GM19468 (cell line): Measurements from ENCODE around the gene CAV3.
"Not testable (repeated sequence)": the region's sequence is repeated elsewhere in the genome, so short reads cannot be mapped to it uniquely, and the experiment has no call there.

ENCODE experiments used
- ATAC-seq: cut with Tn5 transposase; IDR thresholded peaks from one replicate; pipeline ENCODE4 v1.9.1; 2021; ENCODE audit warnings: mild to moderate bottlenecking, moderate library complexity, moderate number of reproducible peaks; ENCODE audit not compliant: unreplicated experiment; ENCODE audit errors: extremely low read depth

The CAV3 gene

GRCh38 chr3:8733332-8734094, at the start of gene CAV3:
TSS of gene CAV3 (plus strand) at chr3:8733802. CDS start at chr3:8733877, 75 bp downstream.
- ATAC-seq: no peak

- ATAC-seq: not testable (repeated sequence)
Observed at GRCh38 chr3:8684992-8685391, 48.6 kb upstream of the CAV3 start.

- not testable (repeated sequence) for ATAC-seq
Observed at GRCh38 chr3:8691295-8691694, 42.3 kb upstream of the CAV3 start.

GRCh38 chr3:8702560-8702959, 31.0 kb upstream of the CAV3 start:
- ATAC-seq: no peak

GRCh38 chr3:8705575-8705974, 28.0 kb upstream of the CAV3 start:
- no peak for ATAC-seq

- no peak for ATAC-seq
Observed at GRCh38 chr3:8709287-8709686, 24.3 kb upstream of the CAV3 start.

GRCh38 chr3:8709801-8710507, 23.6 kb upstream of the CAV3 start:
- no peak for ATAC-seq

- no peak for ATAC-seq
Observed at GRCh38 chr3:8712045-8712907, 21.3 kb upstream of the CAV3 start.

- ATAC-seq: no peak
Observed at GRCh38 chr3:8712908-8713255, 20.7 kb upstream of the CAV3 start.

GRCh38 chr3:8713901-8714759, 19.5 kb upstream of the CAV3 start:
- ATAC-seq: no peak

GRCh38 chr3:8715757-8716156, 17.8 kb upstream of the CAV3 start:
- ATAC-seq: not testable (repeated sequence)

- no peak for ATAC-seq
Observed at GRCh38 chr3:8722808-8723207, 10.8 kb upstream of the CAV3 start.

GRCh38 chr3:8723612-8724011, 10.0 kb upstream of the CAV3 start:
- ATAC-seq: no peak

GRCh38 chr3:8724108-8724752, 9.4 kb upstream of the CAV3 start:
- ATAC-seq: no peak

GRCh38 chr3:8727605-8728512, 5.7 kb upstream of the CAV3 start:
- no peak for ATAC-seq

GRCh38 chr3:8729479-8729878, 4.1 kb upstream of the CAV3 start:
- no peak for ATAC-seq

GRCh38 chr3:8730656-8731055, 2.9 kb upstream of the CAV3 start:
- ATAC-seq: no peak

GRCh38 chr3:8732413-8732812, 1.2 kb upstream of the CAV3 start:
- ATAC-seq: no peak
